Left ventricle myocardium superior (tissue), 1 donor: ENCODE data around the gene RUBCNL. TPM values are rescaled to one million over a fixed set of nuclear protein-coding genes. Genes with fewer than 3 reads are reported as not detected.
"Not testable (repeated sequence)": the region's sequence is repeated elsewhere in the genome, so short reads cannot be mapped to it uniquely, and the experiment has no call there.

ENCODE experiments used
- ATAC-seq: fragments of 200-7000 bp; cut with Tn5 transposase; one replicate; pipeline ENCODE4 v1.9.1; 2020; ENCODE audit warnings: mild to moderate bottlenecking, moderate library complexity
- DNase-seq: peaks from one replicate; pipeline ENCODE4 v3.0.0-alpha.2; 2020
- intact Hi-C: fragments of 100-400 bp; cut with micrococcal nuclease; formaldehyde crosslinking; loops from one replicate; pipeline ENCODE4 v1.11.0; 2022
- total RNA-seq: library from RNA; stranded (reverse); fragmentation: NEBNext Ultra II Directional; extraction: Animal tissue kit (Norgen Biotek cat#: 25700); gene quantifications from one replicate; pipeline ENCODE4 v1.2.1, GENCODE V29; 2021
- donor health status: DM: no; HTN: yes; CAD: no; lungs with severe emphysema.

The RUBCNL gene
- total RNA-seq, 1 donor from 2014 or later, result 0.69 TPM

DNA sequence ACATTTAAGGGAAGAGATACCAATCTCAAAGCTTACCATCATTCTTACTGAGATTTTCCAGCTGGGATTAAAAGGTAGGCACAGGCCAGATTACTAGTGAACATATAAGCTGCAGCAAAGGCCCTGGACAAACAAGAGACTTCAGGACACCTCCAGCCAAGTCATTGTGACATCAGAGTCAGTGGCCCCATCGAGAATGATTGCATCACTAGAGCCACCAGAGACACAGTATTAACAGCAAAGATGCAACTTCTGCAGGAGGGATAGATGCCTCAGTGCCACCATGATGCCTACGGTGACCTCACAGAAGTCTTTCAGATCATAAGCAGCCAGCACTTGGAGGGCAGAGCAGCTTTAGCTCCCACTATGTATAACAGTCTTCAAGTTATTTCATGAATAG, 8.6 kb downstream of the RUBCNL start:
- no peak for DNase-seq
- intact Hi-C loops, result no loop called here
- no peak for ATAC-seq

GRCh38 chr13:46377554-46377953, 9.5 kb downstream of the RUBCNL start:
- DNase-seq (no peak), ATAC-seq (no peak)
- intact Hi-C loops, result no loop called here

GRCh38 chr13:46374710-46375109, 12.3 kb downstream of the RUBCNL start:
- intact Hi-C loops, result no loop called here
- no peak for ATAC-seq

DNA sequence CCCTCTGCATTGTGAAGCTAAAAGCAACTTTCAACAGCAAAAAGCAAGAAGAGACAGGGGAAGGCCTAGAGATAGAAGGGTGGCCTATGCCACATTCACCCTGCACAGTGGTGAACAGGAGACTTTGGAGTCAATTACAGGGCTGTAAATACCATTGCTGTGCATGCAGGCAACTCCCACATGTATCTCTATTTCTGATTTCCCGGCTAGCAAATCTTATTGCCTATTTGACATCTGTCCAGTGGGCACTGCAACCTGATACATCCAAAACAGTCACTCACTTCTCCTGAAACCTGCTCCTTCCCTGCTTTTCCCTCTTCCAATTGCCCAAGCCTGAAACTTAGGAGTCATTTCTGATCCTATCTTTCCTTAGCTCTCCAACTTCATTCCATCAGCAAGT, 13.4 kb downstream of the RUBCNL start:
- intact Hi-C loops, result no loop called here
- DNase-seq (no peak), ATAC-seq (no peak)

More at GRCh38 chr13:46374710-46375109, 12.3 kb downstream of the RUBCNL start:
- DNase-seq, result no peak

DNA sequence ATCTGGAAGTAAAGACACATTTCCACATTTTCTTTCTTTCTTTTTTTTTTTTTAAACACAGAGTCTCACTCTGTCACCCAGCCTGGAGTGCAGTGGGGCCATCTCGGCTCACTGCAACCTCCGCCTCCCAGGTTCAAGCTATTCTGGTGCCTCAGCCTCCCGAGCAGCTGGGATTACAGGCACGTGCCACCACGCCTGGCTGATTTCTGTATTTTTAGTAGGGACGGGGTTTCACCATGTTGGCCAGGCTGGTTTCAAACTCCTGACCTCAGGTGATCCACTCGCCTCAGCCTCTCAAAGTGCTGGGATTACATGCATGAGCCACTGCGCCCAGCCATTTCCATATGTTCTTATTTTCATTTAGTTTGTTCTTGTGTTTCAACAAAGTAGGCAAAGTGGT, 14.1 kb downstream of the RUBCNL start:
- intact Hi-C loops, ATAC-seq, DNase-seq: not testable (repeated sequence)

- no peak for ATAC-seq
- DNase-seq, result no peak
- intact Hi-C loops, result no loop called here
These were observed 15.0 kb downstream of the RUBCNL start for GRCh38 chr13:46372071-46372470.

GRCh38 chr13:46369506-46370277, 17.4 kb downstream of the RUBCNL start:
- intact Hi-C loops, result no loop called here
- no peak for DNase-seq
- ATAC-seq, result no peak

DNA sequence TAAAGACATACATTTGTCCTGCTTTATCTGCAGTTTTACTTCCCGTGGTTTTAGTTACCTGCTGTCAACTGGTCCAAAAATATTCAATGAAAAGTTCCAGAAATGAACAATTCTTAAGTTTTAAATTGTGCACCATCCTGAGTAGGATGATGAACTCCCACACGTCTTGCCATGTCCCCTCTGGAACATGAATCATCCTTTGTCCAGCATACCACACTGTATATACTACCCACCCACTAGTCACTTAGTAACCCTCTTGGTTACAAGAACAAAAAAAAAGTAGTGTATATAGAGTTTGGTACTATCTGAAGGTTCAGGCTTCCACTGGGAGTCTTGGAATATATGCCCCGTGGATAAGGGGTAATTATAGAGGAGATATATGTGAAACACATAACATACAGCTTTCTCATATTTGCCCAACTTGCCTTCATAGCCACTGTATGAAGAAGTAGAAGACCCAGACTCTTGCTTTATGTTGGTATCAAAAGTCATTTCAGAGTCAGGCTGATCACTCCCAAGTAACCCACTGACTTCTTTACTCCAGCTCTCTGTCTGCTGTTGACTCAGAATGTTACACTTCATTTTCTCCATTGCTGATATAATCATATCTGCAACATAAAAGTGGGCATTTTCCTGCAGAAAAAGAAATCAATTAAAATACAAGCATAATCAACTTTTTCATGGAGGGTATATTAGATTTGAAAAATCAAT, 19.3 kb downstream of the RUBCNL start:
- intact Hi-C loops, result no loop called here
- ATAC-seq (no peak), DNase-seq (no peak)

DNA sequence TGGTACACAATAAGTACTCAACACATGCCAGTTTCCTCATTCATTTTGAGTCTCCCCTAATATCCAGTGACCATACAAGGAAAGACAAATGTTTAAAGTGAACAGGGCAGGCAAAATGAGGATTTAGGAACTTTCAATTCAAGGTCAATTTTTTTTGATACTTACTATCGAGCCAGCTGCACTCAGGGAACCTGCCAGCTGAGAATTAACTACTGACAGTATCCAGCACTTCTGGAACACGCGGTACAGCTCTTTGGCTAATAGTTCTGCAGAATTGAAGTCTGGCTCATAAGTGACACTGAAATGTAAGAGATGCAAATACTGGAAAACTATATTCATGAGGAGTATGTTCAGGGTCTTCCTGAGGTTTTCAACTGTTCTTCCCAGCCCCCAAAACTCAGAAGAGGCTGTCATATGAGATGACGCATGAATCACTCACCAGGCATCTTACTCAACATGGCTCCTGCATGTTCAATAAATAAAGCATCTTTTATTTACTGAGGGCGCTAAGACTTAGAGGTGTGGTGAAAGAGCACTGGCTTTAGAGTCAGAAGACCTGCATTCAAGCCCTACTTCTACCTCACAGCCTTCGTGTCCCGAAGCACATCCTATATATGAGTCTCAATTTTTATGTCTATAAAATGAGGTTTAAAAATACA, 25.6 kb downstream of the RUBCNL start:
- no peak for ATAC-seq
- intact Hi-C loops, result no loop called here
- no peak for DNase-seq

DNA sequence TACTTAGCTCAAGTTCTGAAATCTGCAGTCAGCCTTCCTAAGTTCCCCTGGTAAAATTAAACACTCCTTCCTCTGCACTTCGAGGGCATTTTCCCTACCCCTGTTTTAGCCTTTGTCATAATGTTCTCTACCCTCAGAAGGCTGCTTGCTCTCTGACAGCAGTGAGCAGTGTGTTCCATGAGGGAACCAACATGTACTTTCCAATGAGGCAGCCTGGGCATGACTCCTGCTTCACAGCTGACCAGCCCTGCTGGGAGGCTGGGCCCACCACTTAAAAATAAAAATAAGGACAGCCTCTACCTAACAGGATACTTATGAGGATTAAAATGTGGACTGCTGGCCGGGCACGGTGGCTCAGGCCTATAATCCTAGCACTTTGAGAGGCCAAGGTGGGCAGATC, 26.4 kb downstream of the RUBCNL start:
- no peak for ATAC-seq
- no peak for DNase-seq
- intact Hi-C loops, result no loop called here

- intact Hi-C loops, result no loop called here
- no peak for ATAC-seq
- no peak for DNase-seq
These were observed 27.3 kb downstream of the RUBCNL start for GRCh38 chr13:46359714-46360113.

DNA sequence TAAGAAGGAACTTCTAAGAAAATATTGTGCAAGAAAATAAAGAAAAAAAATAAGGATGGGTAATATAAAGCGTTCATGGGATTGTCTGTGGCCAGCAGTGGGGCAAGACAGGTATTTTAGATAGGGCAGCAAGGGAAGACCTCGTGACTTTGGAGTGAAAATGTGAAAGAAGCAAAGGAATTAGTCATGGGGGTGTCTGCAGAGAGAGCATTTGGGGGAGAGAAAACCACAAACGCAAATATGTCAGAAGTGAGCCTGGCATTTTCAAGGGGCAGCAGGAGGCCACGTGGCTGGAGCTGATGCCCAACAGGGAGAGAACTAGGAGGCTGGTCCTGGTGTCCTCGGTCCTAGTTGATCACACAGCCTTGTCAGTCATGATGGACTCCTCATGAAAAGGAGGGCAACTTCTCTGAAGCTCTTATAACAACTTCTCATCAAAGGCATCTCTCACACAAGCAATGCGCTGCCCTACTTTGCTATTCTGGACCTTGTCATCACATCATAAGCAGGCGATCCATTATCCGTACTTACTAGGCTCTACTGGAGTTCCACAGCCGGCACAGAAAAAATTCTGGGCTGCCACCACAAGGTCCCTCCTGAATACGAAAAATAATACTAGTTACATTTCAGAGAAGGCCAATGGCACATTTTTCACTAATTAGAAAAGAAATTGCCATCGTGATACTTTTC, 31.0 kb downstream of the RUBCNL start:
- DNase-seq, result no peak
- intact Hi-C loops, result no loop called here
- no peak for ATAC-seq

DNA sequence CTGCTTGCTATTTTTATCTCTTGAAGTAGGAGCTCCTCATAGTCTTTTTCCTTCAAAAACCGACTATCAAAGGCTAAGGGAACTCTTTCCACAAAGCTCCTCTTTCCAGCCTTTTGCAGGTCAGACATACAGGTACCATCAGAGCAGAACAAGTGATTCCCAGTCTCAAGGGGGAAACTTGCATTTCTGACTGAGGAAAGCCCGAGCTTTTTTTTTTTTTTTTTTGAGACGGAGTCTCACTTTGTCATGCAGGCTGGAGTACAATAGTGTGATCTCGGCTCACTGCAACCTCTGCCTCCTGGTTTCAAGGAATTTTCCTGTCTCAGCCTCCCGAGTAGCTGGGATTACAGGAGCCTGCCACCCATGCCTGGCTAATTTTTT, 32.0 kb downstream of the RUBCNL start:
- intact Hi-C loops, result no loop called here
- DNase-seq, result no peak
- ATAC-seq, result no peak

- no peak for DNase-seq
- intact Hi-C loops, result no loop called here
- ATAC-seq, result no peak
These were observed 32.6 kb downstream of the RUBCNL start for GRCh38 chr13:46354156-46355087.

DNA sequence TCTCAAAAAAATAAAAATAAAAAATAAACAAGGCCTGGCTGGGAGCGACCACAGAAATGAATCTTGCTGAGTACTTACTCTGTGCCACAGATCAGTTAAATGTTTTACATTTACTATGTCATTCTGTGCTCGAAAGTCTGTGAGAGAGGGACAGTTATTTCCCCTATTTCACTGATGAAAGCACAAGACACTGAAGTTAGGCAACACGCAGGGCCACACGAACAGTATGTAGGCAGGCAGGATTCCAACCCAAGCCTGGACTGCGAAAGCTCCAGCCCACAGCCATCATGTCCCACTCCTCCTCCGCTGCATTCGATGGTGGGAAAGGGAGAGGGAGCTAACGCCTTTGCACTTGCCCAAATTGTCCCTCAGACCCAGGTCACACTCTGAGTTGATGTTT, 34.2 kb downstream of the RUBCNL start:
- DNase-seq (no peak), ATAC-seq (peak; percentile 31)
- intact Hi-C loops, result no loop called here

GRCh38 chr13:46350003-46350402, 37.0 kb downstream of the RUBCNL start:
- intact Hi-C loops, result no loop called here
- ATAC-seq, result no peak
- DNase-seq, result no peak

GRCh38 chr13:46348961-46349360, 38.1 kb downstream of the RUBCNL start:
- intact Hi-C loops, result no loop called here
- ATAC-seq, result no peak
- DNase-seq, result no peak

- no peak for ATAC-seq
- no peak for DNase-seq
- intact Hi-C loops, result no loop called here
These were observed 39.8 kb downstream of the RUBCNL start for GRCh38 chr13:46347277-46347676.

DNA sequence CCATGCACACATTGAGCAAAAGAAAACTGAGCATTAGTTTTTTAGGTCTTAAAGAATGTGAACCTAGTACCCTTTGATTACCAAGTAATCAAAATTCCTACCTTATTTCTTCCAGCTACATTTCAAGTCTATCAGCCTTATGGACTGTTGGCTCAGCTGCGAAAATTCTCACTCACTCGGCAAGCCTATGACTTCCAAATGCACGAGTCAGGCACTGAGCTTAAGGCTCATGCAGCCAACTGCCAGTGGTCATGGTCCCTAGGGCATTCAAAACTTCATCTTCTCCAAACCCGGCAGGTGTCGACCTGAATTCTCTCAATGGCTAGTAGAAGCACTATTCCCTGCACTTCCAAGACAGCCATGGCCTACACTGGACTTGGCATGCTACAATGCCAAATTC, 41.2 kb downstream of the RUBCNL start:
- intact Hi-C loops, result no loop called here
- no peak for DNase-seq
- ATAC-seq, result no peak
